ENCODE measurements around the gene REV3L.
"Not testable (repeated sequence)": the region's sequence is repeated elsewhere in the genome, so short reads cannot be mapped to it uniquely, and the experiment has no call there.

REV3L gene

DNA sequence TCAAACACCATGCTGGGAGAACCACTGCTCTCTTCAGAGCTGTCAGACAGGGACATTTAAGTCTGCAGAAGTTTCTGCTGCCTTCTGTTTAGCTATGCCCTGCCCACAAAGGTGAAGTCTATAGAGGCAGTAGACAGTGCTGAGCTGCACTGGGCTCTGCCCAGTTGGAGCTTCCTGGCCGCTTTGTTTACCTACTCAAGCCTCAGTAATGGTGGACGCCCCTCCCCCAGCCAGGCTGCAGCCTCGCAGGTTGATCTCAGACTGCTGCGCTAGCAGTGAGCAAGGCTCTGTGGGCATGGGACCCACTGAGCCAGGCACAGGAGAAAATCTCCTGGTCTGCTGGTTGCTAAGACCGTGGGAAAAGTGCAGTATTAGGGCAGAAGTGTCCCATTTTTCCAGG, 24.2 kb upstream of the REV3L start:
- not testable (repeated sequence) for H3K4me3 Mint-ChIP-seq

DNA sequence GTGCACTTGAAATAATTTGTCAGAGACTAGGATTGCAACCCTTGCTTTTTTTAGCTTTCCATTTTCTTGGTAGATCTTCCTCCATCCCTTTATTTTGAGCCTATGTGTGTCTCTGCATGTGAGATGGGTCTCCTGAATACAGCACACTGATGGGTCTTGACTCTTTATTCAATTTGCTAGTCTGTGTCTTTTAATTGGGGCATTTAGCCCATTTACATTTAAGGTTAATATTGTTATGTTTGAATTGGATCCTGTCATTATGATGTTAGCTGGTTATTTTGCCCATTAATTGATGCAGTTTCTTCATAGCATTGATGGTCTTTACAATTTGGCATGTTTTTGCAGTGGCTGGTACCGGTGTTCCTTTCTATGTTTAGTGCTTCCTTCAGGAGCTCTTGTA, 22.5 kb upstream of the REV3L start:
- DNase-seq, H3K4me3 Mint-ChIP-seq, H3K27ac Mint-ChIP-seq, H3K27me3 Mint-ChIP-seq, H3K9me3 Mint-ChIP-seq: not testable (repeated sequence)
- Mint-ChIP-seq H3K4me1 (ENCODE audit: low read depth) (peaks cover 15% of the 10 kb centered on the region), H3K36me3 (ENCODE audit: low read depth) (peaks cover 33% of the 10 kb centered on the region)

More for the DNA sequence above, 24.2 kb upstream of the REV3L start:
- H3K36me3 Mint-ChIP-seq (ENCODE audit: low read depth): peaks cover 29% of the 10 kb centered on the region
- H3K9me3 Mint-ChIP-seq, H3K27ac Mint-ChIP-seq, DNase-seq, H3K27me3 Mint-ChIP-seq: not testable (repeated sequence)
- peaks cover 13% of the 10 kb centered on the region for H3K4me1 Mint-ChIP-seq (ENCODE audit: low read depth)

GRCh38 chr6:111503660-111504059, 20.6 kb upstream of the REV3L start:
- Mint-ChIP-seq H3K4me1 (ENCODE audit: low read depth) (peaks cover 15% of the 10 kb centered on the region), H3K9me3 (no peaks in the 10 kb centered on the region), H3K36me3 (ENCODE audit: low read depth) (peaks cover 35% of the 10 kb centered on the region), H3K27me3 (no peaks in the 10 kb centered on the region), H3K27ac (no peak overlapping the region), H3K4me3 (no peak overlapping the region)
- DNase-seq: no peak

- no peaks in the 10 kb centered on the region for H3K27me3 Mint-ChIP-seq
- no peak for DNase-seq
- no peak overlapping the region for H3K4me3 Mint-ChIP-seq
- H3K27ac Mint-ChIP-seq: no peak overlapping the region
- no peaks in the 10 kb centered on the region for H3K9me3 Mint-ChIP-seq
- peaks cover 36% of the 10 kb centered on the region for H3K36me3 Mint-ChIP-seq (ENCODE audit: low read depth)
- peaks cover 15% of the 10 kb centered on the region for H3K4me1 Mint-ChIP-seq (ENCODE audit: low read depth)
Observed at GRCh38 chr6:111503194-111503593, 20.2 kb upstream of the REV3L start.

GRCh38 chr6:111502154-111502553, 19.1 kb upstream of the REV3L start:
- DNase-seq: no peak
- Mint-ChIP-seq H3K36me3 (ENCODE audit: low read depth) (peaks cover 31% of the 10 kb centered on the region), H3K4me1 (ENCODE audit: low read depth) (peaks cover 15% of the 10 kb centered on the region), H3K27me3 (no peaks in the 10 kb centered on the region), H3K9me3 (no peaks in the 10 kb centered on the region), H3K27ac (no peak overlapping the region), H3K4me3 (no peak overlapping the region)

DNA sequence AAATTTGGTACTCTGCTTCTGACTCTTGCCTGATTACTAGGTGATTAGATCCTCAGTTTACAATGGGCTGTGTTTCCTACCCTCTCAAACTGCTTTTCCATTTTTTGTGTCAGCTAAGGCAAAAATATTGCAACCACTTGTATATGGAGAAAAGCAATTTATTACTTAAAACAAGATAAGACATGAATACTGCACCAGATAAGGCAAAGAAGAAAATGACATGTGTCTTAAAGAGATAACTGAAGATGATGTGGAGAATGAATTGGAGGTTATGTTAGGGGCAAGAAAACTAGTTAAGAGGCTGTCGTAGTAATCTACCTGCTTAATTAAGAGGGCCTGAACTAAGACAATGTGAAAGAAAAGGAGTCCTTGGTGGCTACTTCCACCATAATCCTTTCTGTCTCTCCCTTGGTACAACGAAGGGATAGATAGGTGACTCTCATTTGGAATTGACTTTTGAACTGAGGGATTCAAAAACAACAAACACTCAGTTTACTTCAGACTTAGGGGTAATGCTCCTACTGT, 16.3 kb upstream of the REV3L start:
- DNase-seq: no peak
- Mint-ChIP-seq H3K36me3 (ENCODE audit: low read depth) (peaks cover 13% of the 10 kb centered on the region), H3K27ac (no peak overlapping the region), H3K4me3 (no peak overlapping the region), H3K9me3 (no peaks in the 10 kb centered on the region), H3K27me3 (no peaks in the 10 kb centered on the region), H3K4me1 (ENCODE audit: low read depth) (peaks cover 14% of the 10 kb centered on the region)

DNA sequence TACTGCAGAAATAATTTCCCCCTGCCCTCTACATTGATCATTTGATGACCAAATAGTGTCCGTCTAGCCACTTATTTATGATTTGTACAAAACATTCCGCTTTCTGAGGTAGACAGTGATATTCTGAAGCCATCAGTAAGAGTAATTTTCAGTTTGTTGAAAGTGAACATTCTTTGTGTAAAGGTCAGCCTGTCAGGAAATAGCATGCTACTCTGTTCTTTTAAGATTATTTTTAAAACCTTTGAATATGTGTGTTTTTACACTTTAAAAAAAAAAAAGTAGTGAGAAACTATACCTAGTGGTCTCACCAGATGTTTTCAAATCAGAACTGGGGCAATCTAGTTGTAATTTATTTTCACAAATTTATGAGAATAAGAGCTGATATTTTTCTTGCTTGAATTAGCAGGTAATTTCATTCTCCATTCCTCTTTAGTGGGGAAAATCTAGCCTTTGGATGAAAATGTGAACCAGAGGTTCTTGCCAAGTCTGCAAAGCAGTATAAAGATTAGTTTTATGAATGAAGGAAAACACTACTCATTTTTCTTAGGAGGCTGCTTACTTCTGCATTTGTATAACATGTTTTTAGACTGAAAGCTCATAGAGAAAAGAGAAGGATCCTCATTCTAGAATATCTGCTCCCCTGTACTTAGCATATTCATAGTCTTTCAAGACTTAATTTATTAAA, 12.1 kb upstream of the REV3L start:
- no peak for DNase-seq
- H3K9me3 Mint-ChIP-seq: no peaks in the 10 kb centered on the region
- peaks cover 12% of the 10 kb centered on the region for H3K4me1 Mint-ChIP-seq (ENCODE audit: low read depth)
- H3K27ac Mint-ChIP-seq: no peak overlapping the region
- H3K36me3 Mint-ChIP-seq (ENCODE audit: low read depth): peaks cover 19% of the 10 kb centered on the region
- H3K4me3 Mint-ChIP-seq: no peak overlapping the region
- H3K27me3 Mint-ChIP-seq: no peaks in the 10 kb centered on the region

DNA sequence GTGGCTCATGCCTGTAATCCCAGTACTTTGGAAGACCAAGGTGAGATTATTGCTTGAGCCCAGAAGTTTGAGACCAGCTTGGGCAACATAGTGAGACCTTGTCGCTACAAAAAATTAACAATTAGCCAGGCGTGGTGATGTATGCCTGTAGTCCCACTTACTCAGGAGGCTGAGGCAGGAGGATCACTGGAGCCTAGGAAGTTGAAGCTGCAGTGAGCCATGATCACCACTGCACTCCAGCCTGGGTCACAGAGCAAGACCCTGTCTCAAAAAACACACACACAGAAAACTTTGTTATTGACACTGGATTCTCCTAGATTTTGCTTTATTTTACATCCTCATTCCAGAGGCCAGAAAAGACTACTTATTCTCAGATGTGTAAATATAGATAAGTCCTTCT, 9.5 kb upstream of the REV3L start:
- Mint-ChIP-seq H3K27ac (no peak overlapping the region), H3K4me3 (no peak overlapping the region), H3K4me1 (ENCODE audit: low read depth) (peaks cover 25% of the 10 kb centered on the region), H3K27me3 (no peaks in the 10 kb centered on the region), H3K36me3 (ENCODE audit: low read depth) (peaks cover 30% of the 10 kb centered on the region), H3K9me3 (no peaks in the 10 kb centered on the region)
- no peak for DNase-seq

- peaks cover 46% of the 10 kb centered on the region for H3K36me3 Mint-ChIP-seq (ENCODE audit: low read depth)
- H3K4me3 Mint-ChIP-seq: no peak overlapping the region
- H3K27me3 Mint-ChIP-seq: no peaks in the 10 kb centered on the region
- H3K4me1 Mint-ChIP-seq (ENCODE audit: low read depth): peaks cover 42% of the 10 kb centered on the region
- no peak overlapping the region for H3K27ac Mint-ChIP-seq
- no peak for DNase-seq
- H3K9me3 Mint-ChIP-seq: no peaks in the 10 kb centered on the region
Observed at GRCh38 chr6:111490067-111490466, 7.0 kb upstream of the REV3L start.

GRCh38 chr6:111487661-111488060, 4.6 kb upstream of the REV3L start:
- no peak for DNase-seq
- H3K4me3 Mint-ChIP-seq: peak overlapping the region; percentile 26
- H3K27me3 Mint-ChIP-seq: no peaks in the 10 kb centered on the region
- H3K4me1 Mint-ChIP-seq (ENCODE audit: low read depth): peaks cover 43% of the 10 kb centered on the region
- peaks cover 51% of the 10 kb centered on the region for H3K36me3 Mint-ChIP-seq (ENCODE audit: low read depth)
- peak overlapping the region; percentile 92 for H3K27ac Mint-ChIP-seq
- H3K9me3 Mint-ChIP-seq: no peaks in the 10 kb centered on the region

GRCh38 chr6:111486921-111487320, 3.9 kb upstream of the REV3L start:
- Mint-ChIP-seq H3K36me3 (ENCODE audit: low read depth) (peaks cover 51% of the 10 kb centered on the region), H3K9me3 (no peaks in the 10 kb centered on the region), H3K4me3 (peak overlapping the region; percentile 28), H3K4me1 (ENCODE audit: low read depth) (peaks cover 43% of the 10 kb centered on the region), H3K27me3 (no peaks in the 10 kb centered on the region), H3K27ac (peak overlapping the region; percentile 92)
- DNase-seq: no peak

DNA sequence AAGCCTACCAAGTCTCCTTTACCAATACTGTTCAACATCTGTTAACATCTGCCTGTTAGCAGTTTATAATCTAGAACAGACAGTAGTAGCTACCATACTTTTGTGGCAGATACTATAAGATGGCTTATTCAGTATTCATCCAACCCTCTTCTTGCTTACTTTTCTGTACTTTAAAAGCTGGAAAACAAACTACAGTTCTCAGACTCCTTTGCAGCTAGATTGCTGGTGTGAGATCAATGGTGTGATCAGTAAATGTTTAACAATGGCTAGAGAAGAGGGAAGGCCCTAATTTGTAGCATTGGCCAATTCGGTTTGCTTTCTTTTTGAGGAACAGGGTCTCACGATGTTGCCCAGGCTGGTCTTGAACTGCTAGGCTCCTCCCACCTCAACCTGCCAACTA, 3.5 kb upstream of the REV3L start:
- H3K4me3 Mint-ChIP-seq: peak overlapping the region; percentile 28
- peaks cover 52% of the 10 kb centered on the region for H3K36me3 Mint-ChIP-seq (ENCODE audit: low read depth)
- DNase-seq: no peak
- H3K9me3 Mint-ChIP-seq: no peaks in the 10 kb centered on the region
- peaks cover 45% of the 10 kb centered on the region for H3K4me1 Mint-ChIP-seq (ENCODE audit: low read depth)
- no peaks in the 10 kb centered on the region for H3K27me3 Mint-ChIP-seq
- H3K27ac Mint-ChIP-seq: peak overlapping the region; percentile 92

DNA sequence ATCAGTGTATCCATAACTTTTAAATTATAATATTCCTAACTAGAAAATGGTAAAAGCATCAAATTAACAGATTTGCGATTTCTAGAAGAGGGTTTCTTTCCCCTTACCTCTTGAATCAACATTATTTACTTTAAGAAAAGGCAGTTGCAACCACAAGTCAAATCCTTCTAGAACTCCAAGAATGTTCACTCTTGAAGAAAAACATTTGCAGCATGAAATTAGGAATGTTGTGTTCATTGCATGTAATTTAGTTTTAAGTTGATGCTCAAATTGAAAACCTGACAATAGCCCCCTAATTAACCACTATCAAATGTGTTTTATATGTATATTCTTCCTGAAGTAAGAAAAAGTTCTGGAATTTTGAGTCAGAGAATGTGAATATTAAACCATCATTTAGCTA, 2.3 kb upstream of the REV3L start:
- Mint-ChIP-seq H3K27me3 (no peaks in the 10 kb centered on the region), H3K4me1 (ENCODE audit: low read depth) (peaks cover 51% of the 10 kb centered on the region), H3K36me3 (ENCODE audit: low read depth) (peaks cover 47% of the 10 kb centered on the region), H3K27ac (peak overlapping the region; percentile 80), H3K4me3 (peak overlapping the region; percentile 92), H3K9me3 (no peaks in the 10 kb centered on the region)
- no peak for DNase-seq

GRCh38 chr6:111484633-111484930, 1.6 kb upstream of the REV3L start:
- DNase-seq: no peak
- H3K36me3 Mint-ChIP-seq (ENCODE audit: low read depth): peaks cover 47% of the 10 kb centered on the region
- H3K27me3 Mint-ChIP-seq: no peaks in the 10 kb centered on the region
- H3K9me3 Mint-ChIP-seq: no peaks in the 10 kb centered on the region
- peaks cover 55% of the 10 kb centered on the region for H3K4me1 Mint-ChIP-seq (ENCODE audit: low read depth)
- H3K27ac Mint-ChIP-seq: peak overlapping the region; percentile 98
- peak overlapping the region; percentile 92 for H3K4me3 Mint-ChIP-seq

DNA sequence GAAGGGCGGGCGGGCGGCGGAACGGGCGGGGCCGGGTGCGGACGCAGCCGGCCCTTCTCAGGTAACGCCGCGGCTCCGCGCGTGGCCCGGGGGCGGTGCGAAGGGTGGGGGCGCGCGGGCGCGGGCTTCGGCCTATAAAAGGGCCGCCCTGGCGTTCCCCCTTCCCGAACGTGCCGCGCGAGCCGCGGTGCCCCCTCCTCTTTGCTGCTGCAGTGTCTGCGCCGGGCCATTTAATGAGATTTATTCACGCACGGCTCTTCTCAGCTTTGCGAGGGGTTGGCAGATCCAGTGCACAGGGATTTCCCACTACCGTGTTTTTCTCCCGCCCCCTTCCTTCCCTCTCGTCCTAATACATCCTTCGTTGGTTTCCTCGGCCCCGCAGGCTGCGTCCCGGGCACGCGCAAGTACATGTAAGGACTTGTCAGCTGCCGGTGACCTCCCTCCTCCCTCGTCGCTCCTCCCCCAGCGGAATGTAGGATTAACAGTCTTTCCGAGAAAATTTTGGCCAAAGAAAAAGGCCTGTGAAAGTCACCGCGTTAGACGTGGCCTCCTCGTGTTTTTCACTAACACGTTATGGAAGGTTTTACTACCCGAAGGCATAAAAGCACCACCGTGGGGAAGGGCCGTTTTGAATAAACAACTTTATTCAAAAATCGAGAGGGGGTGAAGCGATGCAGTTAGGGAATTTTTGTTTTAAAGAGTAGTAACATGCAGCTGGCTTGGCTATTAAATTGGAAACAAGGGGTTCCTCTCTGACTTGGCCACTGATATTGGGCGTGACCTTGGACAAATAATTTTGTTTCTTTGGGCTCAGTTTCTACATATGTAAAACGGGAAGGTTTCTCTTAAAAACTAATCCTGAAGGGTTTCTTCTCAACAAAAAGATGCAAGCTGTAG, 966 bp upstream of the REV3L start:
- Mint-ChIP-seq H3K9me3 (no peaks in the 10 kb centered on the region), H3K27ac (peak overlapping the region; percentile 99), H3K27me3 (no peaks in the 10 kb centered on the region), H3K4me1 (ENCODE audit: low read depth) (peaks cover 59% of the 10 kb centered on the region), H3K4me3 (peak overlapping the region; percentile 92), H3K36me3 (ENCODE audit: low read depth) (peaks cover 47% of the 10 kb centered on the region)
- DNase-seq: no peak

Data from activated T-cell treated with anti-CD3 and anti-CD28 coated beads, Interleukin-2, amount 50 U/mL, for 24 hours (primary cell).